GM03348 (cell line): Measurements from ENCODE around the gene CHST11.
A peak's percentile ranks its signal among the peaks of the same experiment; 100 is the strongest.
"Not testable (repeated sequence)": the region's sequence is repeated elsewhere in the genome, so short reads cannot be mapped to it uniquely, and the experiment has no call there.

ENCODE experiments used
- DNase-seq: peaks from one replicate; pipeline ENCODE4 v3.0.0; 2012; ENCODE audit warnings: low spot score

Gene CHST11

DNA sequence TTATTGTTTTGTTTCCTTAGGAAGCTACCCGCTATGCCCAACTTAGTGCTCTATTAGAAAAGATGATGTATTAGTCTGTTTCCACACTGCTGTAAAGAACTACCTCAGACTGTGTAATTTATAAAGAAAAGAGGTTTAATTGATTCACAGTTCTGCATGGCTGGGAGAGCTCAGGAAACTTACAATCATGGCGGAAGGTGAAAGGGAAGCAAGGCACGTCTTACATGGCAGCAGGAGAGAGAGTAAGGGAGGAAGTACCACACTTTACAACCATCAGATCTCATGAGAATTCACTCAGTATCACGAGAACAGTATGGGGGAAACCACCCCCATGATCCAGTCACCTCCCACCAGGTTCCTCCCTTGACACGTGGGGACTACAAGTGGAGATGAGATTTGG is 70.9 kb downstream of the CHST11 start:
- DNase-seq: not testable (repeated sequence)

DNA sequence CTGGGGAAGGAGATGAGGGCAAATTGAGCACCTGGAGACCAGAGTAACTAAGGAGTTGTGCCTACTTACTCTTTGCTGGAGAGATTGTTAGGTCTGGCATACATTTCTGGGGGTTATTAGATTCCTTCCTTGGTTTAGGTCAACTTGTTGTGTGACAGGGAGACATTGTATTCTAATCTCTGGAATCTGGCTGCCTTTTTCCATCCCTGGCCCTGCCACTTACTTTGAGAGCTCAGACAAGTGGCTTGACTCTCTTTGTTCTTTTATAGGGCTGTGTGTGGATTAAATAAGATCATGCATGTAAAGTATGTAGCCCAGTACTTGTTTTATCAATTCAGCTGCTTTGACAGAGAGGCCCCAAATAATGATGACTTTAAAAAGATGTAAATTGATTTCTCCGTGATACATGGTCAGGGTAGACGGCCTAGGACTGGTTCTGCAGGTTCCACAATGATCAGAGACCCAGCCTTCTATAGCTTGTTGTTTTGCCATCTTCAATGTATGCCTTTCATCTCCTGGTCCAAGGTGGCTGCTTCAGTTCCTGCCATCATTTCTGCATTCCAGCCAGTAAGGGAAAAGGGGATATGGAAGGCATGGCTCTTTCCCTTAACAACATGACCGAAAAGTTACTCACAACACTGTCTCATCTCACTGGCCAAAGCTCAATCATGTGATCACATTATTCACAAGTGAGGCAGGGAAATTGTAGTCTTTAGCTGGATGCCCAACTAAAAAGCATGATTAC is 72.6 kb downstream of the CHST11 start:
- DNase-seq: no peak

GRCh38 chr12:104532636-104533035 is 75.9 kb downstream of the CHST11 start:
- DNase-seq: no peak

DNA sequence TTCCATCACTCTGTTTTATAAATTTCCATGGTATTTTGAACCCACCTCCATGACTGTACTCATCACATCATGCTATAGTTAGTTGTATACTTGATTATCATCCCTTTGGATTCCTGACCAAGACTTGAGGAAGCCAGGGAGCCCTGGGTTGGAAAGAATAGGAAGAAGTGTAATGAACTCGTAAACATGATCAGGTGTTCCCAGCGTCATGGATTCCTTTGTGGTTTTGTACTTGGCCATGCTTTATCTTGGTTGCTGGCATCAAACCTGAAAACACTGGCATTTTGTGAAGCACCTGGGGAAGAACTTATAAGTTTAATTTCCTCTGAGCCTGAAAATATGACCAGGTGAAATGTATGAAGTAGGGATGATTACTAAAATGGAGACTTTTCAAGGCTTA is 76.4 kb downstream of the CHST11 start:
- DNase-seq: no peak

GRCh38 chr12:104534162-104534856 is 77.6 kb downstream of the CHST11 start:
- DNase-seq: no peak

DNA sequence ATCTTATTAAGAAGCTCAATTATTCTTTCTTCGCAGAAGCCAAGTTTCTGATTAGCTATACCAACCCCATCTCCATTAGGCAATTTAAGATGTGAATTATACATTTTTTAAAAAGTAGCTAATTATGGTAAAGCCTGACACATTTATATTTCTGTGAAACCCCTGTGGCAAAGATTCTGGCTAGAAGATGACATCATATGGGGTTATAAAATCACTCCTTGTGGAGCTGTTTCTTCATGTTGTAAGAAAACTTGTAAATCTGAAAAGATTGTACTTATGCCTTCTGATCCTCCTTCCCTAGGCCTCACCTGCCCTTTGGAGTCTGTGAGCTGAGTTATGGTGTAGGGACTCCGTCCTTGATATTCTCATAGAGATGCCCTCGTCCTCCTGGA is 78.1 kb downstream of the CHST11 start:
- DNase-seq: no peak

DNA sequence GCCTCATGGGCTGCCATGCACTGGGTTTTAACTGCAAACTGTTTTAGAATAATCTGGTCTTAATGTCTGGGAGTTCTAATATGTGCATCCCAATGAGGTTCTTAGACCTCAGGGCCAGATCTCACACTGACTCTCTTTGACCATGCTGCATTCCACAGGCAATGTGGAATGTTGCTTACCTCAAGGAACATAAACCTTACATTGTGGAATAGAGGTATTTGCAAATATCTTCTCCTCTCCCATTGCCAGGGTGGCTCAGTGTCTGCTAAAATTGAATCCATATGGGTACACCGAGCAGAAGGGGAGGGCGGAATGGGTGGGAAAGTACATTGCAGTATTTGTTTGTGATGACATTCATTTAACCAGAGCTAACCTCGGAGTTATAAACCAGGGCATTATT is 78.6 kb downstream of the CHST11 start:
- DNase-seq: peak; percentile 68

- DNase-seq: no peak
Measured at GRCh38 chr12:104536841-104537240, 80.1 kb downstream of the CHST11 start.

DNA sequence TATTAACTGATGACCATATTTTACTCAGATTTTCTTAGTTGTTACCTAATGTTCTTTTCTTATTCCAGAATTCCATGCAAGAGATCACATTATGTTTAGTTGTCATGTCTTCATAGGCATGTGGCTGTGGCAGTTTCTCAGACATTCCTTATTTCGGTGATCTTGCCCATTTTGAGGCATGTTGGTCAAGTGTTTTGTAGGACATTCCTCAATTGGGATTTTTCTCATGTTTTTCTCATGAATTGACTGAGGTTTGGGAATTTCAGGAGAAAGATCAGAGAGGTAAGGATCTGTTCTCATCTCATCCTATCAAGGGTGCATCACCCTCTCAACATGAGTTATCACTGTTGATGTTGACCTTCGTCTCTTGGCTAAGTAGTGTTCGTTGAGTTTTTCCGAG is 81.3 kb downstream of the CHST11 start:
- DNase-seq: no peak

GRCh38 chr12:104538891-104539462 is 82.2 kb downstream of the CHST11 start:
- DNase-seq: no peak

- DNase-seq: no peak
Measured at GRCh38 chr12:104544836-104545235, 88.1 kb downstream of the CHST11 start.

GRCh38 chr12:104546575-104546974 is 89.8 kb downstream of the CHST11 start:
- no peak for DNase-seq

DNA sequence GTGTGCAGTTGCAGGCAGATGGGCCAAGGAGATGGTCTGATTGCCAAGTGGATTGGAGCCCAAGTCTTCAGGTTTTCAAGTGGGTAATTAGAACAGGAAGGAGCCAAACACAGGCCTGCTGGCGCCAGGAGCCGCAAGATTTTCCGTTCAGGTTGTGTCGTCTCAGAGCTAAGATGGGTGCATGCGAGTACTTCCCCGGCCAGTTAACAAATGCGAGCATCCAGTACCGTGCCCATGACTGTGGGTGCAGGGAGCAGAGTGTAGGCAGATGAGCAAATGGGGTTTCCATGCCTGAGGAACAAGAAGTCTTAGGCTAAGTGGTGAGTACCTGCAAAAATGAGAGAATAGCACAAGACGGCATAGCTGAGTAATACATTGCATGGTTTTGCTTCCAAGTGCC is 90.5 kb downstream of the CHST11 start:
- no peak for DNase-seq

DNA sequence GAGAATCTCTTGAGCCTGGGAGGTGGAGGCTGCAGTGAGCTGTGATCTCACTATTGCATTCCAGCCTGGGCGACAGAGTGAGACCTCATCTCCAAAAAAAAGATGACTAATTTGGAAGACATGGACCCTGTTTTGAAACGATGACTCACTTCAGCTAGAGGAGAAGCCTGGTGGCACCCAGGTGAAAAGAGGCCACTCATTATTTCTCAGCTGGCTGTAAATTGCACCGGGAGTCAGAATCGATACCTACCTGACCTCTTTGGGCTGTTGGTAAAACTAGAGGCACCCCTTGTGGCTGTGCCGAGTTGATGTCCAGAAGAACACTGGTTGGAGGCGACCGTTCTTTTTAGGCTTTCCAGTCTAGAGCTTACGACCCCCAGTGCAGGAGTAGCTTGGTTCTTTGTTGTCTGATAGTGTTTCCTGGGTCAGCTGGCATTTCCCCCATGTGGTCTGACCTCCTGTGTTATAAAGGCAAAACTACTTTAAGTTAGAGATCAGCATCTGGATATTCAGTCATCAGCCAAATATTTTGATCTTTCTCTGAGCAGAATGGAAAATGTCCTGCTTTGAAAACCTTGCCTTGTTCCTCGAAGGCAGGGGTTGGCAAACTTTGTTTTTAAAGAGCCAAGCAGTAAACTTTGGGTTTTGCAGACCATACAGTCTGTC is 93.2 kb downstream of the CHST11 start:
- DNase-seq: peak; percentile 16

- no peak for DNase-seq
Measured at GRCh38 chr12:104551313-104551931, 94.7 kb downstream of the CHST11 start.

DNA sequence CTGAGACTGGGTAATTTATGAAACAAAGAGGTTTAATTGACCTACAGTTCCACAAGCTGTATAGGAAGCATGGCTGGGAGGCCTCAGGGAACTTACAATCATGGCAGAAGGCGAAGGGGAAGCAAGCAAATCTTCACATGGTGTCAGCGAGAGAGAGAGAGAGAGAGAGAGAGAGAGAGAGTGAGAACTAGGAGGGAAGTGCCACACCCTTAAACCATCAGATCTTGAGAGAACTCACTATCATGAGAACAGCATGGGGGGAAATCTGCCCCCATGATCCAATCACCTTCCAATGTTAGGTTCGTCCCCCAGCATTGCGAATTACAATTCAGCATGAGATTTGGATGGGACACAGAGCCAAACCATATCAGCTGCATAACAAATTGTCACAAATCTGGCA is 96.7 kb downstream of the CHST11 start:
- DNase-seq: no peak

- DNase-seq: no peak
Measured at GRCh38 chr12:104555648-104556047, 98.9 kb downstream of the CHST11 start.

DNA sequence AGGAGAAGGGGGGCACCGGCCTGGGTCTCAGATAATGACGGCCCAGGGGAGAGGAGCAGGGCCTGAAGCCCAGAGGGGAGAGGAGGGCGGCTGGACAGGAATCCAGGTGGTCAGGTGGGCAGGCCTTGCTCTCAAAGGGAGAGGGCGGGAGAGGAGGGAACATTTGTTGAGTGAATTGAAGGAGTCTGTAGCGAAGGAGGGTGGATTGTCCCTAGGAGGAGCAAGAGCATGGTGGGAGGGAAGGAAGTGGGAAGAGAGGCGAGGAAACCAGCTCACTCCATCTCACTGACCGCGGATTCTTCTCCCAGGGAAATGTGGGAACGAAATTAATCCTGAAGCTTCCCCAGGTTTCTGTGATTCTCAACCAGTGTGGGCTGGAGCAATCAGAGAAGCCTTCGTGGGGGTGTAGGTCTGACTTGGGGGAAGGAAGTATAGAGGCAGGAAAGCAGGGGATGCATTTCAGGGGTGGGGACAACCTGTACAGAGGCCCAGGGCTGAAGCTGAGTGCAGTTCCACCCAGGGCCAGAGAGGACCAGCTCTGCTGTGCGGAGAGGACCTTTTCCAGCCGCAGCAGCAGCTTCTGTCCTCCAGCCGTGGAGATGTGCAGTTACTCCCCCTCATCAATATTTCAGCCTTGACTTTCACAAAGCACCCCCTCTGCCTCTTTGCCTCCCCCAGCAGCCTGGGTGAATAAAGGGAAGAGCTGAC is 100.9 kb downstream of the CHST11 start:
- no peak for DNase-seq

DNA sequence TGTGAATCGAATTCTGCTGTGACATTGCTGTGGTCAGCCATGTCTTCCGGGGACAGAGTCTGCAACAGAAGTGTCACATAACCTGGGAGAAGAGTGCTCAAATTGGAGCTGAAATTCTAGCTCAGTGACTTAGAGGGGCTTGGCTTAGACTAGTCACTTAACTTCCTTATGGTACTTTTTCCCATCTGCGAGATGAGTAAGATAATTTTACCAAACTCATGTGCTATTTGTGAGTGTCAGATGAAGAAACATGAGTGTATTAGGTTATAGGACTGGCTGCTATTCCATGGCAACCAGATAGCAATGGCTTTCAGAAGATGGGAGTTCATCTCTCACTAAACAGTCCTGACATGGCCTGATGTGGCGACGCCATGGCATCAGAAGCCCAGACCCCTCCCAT is 104.1 kb downstream of the CHST11 start:
- no peak for DNase-seq

DNA sequence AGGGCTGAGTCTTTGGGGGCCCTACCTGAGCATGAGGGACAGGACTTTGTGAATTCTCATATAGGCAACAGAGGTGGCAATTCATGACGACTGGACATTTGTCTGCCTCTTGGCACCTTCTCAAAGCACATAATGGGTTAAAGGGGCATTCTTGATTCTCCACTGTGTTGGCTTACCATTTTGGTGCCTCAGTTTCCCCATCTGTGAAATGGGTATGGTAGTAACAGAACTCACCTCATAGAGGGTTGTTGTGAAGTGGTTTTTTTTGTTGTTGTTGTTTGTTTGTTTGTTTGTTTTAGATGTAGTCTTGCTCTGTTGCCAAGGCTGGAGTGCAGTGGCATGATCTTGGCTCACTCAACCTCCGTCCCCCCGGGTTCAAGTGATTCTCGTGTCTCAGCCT is 106.0 kb downstream of the CHST11 start:
- DNase-seq: no peak

DNA sequence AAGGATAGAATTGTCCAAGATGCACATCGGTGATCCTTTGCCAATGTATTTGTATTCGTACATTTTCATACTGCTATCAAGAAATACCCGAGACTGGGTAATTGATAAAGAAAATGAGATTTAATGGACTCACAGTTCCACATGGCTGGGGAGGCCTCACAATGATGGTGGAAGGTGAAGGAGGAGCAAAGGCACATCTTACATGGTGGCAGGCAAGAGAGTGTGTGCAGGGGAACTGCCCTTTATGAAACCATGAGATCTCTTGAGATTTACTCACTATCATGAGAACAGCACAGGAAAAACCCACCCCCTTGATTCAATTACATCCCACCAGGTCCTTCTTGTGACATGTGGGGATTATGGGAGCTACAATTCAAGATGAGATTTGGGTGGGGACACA is 107.9 kb downstream of the CHST11 start:
- DNase-seq: not testable (repeated sequence)
